IPS-15b (cell line): ENCODE results near the gene SPATA18.
"Not testable (repeated sequence)": the region's sequence is repeated elsewhere in the genome, so short reads cannot be mapped to it uniquely, and the experiment has no call there.

Experiments used
- H3K27me3 ChIP-seq: one replicate; pipeline ENCODE4 v1.6.1; 2013; ENCODE audit warnings: low read length; ENCODE audit not compliant: control insufficient read depth, insufficient read depth
- H3K36me3 ChIP-seq: one replicate; pipeline ENCODE4 v1.6.1; 2013; ENCODE audit warnings: low read length; ENCODE audit not compliant: control insufficient read depth, insufficient read depth
- H3K4me1 ChIP-seq: one replicate; pipeline ENCODE4 v1.6.1; 2013; ENCODE audit warnings: mild to moderate bottlenecking, low read length; ENCODE audit not compliant: control insufficient read depth, insufficient read depth
- H3K4me3 ChIP-seq: one replicate; pipeline ENCODE4 v1.5.1; 2013; ENCODE audit warnings: low read depth, low read length
- H3K9ac ChIP-seq: one replicate; pipeline ENCODE4 v1.6.1; 2013; ENCODE audit warnings: low read depth, mild to moderate bottlenecking, low read length
- H3K9me3 ChIP-seq: one replicate; pipeline ENCODE4 v1.6.1; 2013; ENCODE audit warnings: mild to moderate bottlenecking, low read length; ENCODE audit not compliant: control insufficient read depth, insufficient read depth

Gene SPATA18

DNA sequence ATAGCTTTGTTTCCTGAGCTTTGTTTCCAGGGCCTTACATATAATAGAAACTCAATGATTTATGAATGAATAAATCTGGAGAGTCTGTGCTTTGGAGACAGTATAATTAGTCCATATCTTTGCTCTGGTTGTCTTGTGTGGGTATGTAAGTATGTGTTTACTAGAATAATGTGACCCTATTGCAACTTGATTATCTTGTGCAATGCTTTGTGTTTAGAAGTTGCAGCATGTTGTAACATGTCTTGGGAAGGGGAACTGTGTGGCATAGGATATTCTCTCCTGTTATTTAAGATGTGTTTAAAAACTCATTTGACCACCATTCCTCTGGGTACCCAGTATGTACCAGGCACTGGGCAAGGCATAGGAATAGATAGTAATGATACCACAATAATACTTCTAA is 6.1 kb downstream of the SPATA18 start:
- Histone ChIP-seq H3K27me3 (peaks cover 12% of the 10 kb centered on the region), H3K4me3 (no peak overlapping the region), H3K4me1 (peaks cover 4% of the 10 kb centered on the region), H3K9ac (no peak overlapping the region), H3K36me3 (no peaks in the 10 kb centered on the region), H3K9me3 (no peaks in the 10 kb centered on the region)

- Histone ChIP-seq H3K4me1 (no peaks in the 10 kb centered on the region), H3K36me3 (no peaks in the 10 kb centered on the region), H3K27me3 (peaks cover 10% of the 10 kb centered on the region), H3K9ac (no peak overlapping the region), H3K9me3 (no peaks in the 10 kb centered on the region), H3K4me3 (no peak overlapping the region)
Measured at GRCh38 chr4:52058275-52058674, 7.2 kb downstream of the SPATA18 start.

DNA sequence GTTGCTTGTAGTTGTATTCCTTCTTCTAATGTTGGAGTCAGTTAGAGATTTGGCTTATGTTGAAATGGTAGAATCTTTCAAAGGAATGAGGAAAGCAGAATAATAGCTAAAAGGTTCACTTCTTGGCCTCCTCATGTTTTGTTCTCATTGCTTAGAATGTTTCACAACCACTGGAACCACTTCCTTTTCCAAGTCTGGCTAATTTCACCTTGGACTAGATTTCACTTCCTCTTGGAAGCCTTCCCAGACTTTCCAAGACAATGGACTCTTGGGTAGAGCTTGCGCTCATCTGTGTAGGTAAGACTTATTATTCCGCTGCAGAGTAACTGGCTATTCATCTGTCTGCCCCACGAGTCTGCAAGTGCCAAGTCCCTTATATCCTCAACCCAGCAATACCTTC is 8.3 kb downstream of the SPATA18 start:
- H3K4me1 ChIP-seq = no peaks in the 10 kb centered on the region
- H3K9ac ChIP-seq = no peak overlapping the region
- no peaks in the 10 kb centered on the region for H3K27me3 ChIP-seq
- no peaks in the 10 kb centered on the region for H3K9me3 ChIP-seq
- H3K36me3 ChIP-seq = no peaks in the 10 kb centered on the region
- no peak overlapping the region for H3K4me3 ChIP-seq

GRCh38 chr4:52069571-52069970 is 18.5 kb downstream of the SPATA18 start:
- Histone ChIP-seq H3K27me3 (peaks cover 3% of the 10 kb centered on the region), H3K4me3 (no peak overlapping the region), H3K9ac (no peak overlapping the region), H3K9me3 (no peaks in the 10 kb centered on the region), H3K4me1 (peaks cover 2% of the 10 kb centered on the region), H3K36me3 (no peaks in the 10 kb centered on the region)

DNA sequence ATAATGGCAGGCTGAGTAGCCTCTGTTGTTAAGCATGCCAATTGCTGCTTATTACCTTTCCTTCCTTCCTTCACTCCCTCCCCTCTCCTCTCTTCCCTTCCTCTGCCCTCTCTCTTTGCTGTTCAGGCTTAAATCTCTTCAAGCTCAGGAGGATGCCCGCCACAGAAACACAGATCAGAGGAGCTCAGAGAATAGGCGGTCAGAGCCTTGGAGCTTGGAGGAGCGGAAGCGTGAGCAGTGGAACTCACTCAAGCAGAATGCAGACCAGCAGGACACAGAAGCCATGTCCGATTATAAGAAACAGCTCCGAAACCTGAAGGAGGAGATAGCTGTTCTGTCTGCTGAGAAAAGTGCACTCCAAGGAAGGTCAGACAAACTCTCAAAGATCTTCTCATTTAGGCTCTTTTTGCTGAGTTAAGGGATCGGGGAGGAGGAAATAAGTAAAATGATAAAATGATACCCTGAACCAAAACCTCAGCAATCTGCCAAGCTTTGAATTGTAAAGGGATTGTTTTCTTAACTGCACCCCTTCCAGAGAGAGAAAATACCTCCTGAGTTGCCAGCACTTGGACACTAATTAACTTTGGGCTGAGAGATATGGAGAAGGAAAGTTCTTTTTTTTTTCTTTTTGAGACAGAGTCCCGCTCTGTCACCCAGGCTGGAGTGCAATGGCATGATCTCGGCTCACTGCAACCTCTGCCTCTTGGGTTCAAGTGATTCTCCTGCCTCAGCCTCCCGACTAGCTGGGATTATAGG is 20.9 kb downstream of the SPATA18 start:
- Histone ChIP-seq H3K9me3 (no peaks in the 10 kb centered on the region), H3K36me3 (no peaks in the 10 kb centered on the region), H3K4me1 (peaks cover 2% of the 10 kb centered on the region), H3K9ac (no peak overlapping the region), H3K4me3 (no peak overlapping the region), H3K27me3 (peaks cover 19% of the 10 kb centered on the region)

GRCh38 chr4:52076731-52077130 is 25.6 kb downstream of the SPATA18 start:
- Histone ChIP-seq H3K4me3 (peak overlapping the region; percentile 49), H3K36me3 (no peaks in the 10 kb centered on the region), H3K4me1 (peaks cover 2% of the 10 kb centered on the region), H3K9me3 (no peaks in the 10 kb centered on the region), H3K27me3 (peaks cover 31% of the 10 kb centered on the region), H3K9ac (no peak overlapping the region)

DNA sequence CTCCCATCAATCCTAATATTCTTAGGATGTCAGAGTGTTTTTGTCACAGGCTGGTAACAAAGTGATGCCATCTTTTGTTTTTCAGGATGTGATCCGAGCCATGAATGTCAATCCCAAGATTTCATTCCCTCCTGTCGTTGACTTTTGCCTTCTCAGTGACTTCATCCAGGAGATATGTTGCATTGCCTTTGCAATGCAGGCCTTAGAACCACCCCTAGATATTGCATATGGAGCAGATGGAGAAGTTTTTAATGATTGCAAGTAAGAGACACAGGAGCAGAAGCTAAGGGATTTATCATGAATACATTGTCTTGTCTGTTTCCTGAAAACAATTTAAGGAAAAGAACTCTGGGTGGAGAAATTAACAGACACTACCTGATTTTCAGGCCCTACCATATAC is 28.6 kb downstream of the SPATA18 start:
- Histone ChIP-seq H3K4me1 (no peaks in the 10 kb centered on the region), H3K36me3 (no peaks in the 10 kb centered on the region), H3K9ac (no peak overlapping the region), H3K9me3 (no peaks in the 10 kb centered on the region), H3K4me3 (no peak overlapping the region), H3K27me3 (peaks cover 27% of the 10 kb centered on the region)

DNA sequence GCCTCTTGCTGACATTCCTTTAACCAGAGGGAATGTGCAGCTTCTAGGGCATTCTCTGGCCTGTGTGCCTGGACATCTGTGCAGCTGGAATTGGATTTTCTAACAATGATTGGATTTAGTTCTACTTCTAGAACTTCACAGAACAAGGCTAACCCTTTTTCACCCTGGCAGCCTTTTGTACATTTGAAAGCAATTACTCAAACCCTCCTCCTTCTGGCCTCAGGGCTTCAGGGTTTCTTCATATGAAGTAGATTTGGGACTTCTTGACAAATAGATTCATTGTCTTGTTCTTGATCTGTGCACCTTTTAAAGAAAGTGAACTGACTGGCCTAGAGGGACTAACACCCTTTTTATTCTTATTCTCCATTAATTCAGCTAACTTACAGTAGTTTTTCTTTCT is 30.1 kb downstream of the SPATA18 start:
- peaks cover 18% of the 10 kb centered on the region for H3K27me3 ChIP-seq
- no peaks in the 10 kb centered on the region for H3K9me3 ChIP-seq
- H3K36me3 ChIP-seq = no peaks in the 10 kb centered on the region
- H3K9ac ChIP-seq = no peak overlapping the region
- H3K4me1 ChIP-seq = no peaks in the 10 kb centered on the region
- H3K4me3 ChIP-seq = no peak overlapping the region

GRCh38 chr4:52086425-52086824 is 35.3 kb downstream of the SPATA18 start:
- H3K9ac ChIP-seq, H3K4me3 ChIP-seq, H3K4me1 ChIP-seq, H3K9me3 ChIP-seq, H3K36me3 ChIP-seq, H3K27me3 ChIP-seq: not testable (repeated sequence)

DNA sequence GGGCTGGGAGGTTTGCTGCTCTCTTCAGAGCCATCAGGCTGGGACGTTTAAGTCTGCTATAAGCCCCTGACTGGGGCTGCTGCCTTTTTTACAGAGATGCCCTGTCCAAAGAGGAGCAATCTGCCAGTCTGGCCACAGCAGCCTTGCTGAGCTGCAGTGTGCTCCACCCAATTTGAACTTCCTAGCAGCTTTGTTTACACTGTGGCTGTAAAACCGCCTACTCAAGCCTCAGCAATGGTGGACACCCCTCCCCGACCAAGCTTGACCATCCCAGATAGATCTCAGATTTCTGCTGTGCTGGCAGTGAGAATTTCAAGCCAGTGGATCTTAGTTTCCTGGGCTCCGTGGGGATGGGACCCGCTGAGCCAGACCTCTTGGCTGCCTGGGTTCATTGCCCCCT is 40.7 kb downstream of the SPATA18 start:
- Histone ChIP-seq H3K9me3 (no peaks in the 10 kb centered on the region), H3K4me1 (no peaks in the 10 kb centered on the region), H3K27me3 (no peaks in the 10 kb centered on the region), H3K9ac (no peak overlapping the region), H3K4me3 (no peak overlapping the region), H3K36me3 (no peaks in the 10 kb centered on the region)

DNA sequence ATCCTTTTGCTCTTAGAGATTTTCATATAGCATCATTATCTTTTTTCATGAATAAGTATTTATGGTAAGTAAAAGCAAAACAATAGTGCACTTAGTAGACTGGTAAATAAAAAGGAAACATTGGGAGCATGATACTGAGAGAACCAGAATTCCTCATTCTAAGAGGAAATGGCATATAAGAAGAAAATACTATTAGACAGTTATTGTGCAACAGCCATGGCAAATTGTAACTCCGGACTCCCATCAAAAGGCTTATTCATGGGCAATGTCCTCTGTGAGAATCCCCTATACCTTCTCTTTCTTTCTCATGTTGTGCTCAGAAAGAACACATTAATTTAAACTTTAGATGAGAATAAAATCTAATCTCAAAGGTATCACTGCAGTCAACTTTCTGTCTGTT is 42.4 kb downstream of the SPATA18 start:
- no peaks in the 10 kb centered on the region for H3K36me3 ChIP-seq
- no peak overlapping the region for H3K9ac ChIP-seq
- no peak overlapping the region for H3K4me3 ChIP-seq
- H3K27me3 ChIP-seq = no peaks in the 10 kb centered on the region
- H3K9me3 ChIP-seq = no peaks in the 10 kb centered on the region
- H3K4me1 ChIP-seq = no peaks in the 10 kb centered on the region

DNA sequence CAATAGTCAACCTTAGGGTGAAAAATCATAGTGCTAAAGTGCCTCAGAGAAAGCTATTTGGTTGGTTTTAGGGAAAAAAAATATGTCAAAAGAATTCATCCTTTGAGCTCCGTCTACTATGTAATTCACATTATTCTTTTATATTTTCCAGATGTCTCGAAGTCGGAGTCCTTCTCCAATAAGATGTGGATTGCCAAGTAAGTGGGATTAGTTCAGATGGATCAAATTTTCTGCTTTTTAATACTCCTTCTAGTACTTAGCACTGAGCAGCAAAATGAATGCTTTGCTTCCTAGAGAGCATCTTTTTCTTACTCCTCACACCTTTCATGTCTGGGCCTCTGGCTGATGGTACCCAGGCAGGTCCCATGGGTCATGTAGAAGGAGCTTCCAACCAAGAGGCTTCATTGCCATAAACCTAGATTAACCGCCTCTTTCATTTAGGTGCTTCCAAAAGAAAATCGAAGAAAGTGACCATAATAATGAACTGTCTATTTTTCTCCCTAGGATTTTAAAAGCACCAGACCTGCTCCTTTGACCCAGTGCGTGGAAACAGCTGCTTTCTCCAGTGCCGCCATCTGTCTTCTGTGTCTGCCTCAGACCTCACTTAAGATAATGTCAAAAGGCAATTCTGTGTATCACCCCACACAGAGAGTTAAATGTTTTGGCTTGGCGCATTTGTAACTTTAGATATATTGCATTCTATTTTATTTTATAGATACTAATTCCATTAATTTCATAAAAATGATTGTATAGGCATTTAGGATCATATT is 43.5 kb downstream of the SPATA18 start:
- Histone ChIP-seq H3K4me1 (no peaks in the 10 kb centered on the region), H3K9ac (no peak overlapping the region), H3K4me3 (no peak overlapping the region), H3K36me3 (no peaks in the 10 kb centered on the region), H3K27me3 (no peaks in the 10 kb centered on the region), H3K9me3 (no peaks in the 10 kb centered on the region)
